ENCODE results near the gene BNC2. TPM values are rescaled to one million over a fixed set of nuclear protein-coding genes. Genes with fewer than 3 reads are reported as not detected.

Gene BNC2
- total RNA-seq, 1 experiment from 2014 or later: 43.6 TPM

- Histone ChIP-seq H2BK120ac (ENCODE audit: low read depth, low read length, poor library complexity, severe bottlenecking) (no peak overlapping the region), H3K4me1 (ENCODE audit: insufficient read depth, low read length) (no peaks in the 10 kb centered on the region), H2AK5ac (ENCODE audit: insufficient read length, low read length) (no peak overlapping the region), H2BK20ac (ENCODE audit: low read depth, low read length, poor library complexity, severe bottlenecking) (no peak overlapping the region), H3T11ph (ENCODE audit: low read length) (no peak overlapping the region), H4K20me1 (ENCODE audit: control insufficient read depth, insufficient read depth, insufficient read length) (no peaks in the 10 kb centered on the region), H3K79me2 (ENCODE audit: insufficient read depth, low read length) (no peaks in the 10 kb centered on the region), H3K27ac (ENCODE audit: insufficient read length, low read depth, low read length) (no peak overlapping the region), H3K14ac (ENCODE audit: insufficient read depth, low read length) (no peak overlapping the region), H3K56ac (ENCODE audit: insufficient read length, low read depth, low read length) (no peak overlapping the region), H3K79me1 (ENCODE audit: insufficient read depth, low read depth, low read length, poor library complexity, severe bottlenecking) (no peaks in the 10 kb centered on the region), H3K27me3 (ENCODE audit: insufficient read depth, low read length) (no peaks in the 10 kb centered on the region), H4K91ac (ENCODE audit: insufficient read length, low read depth, low read length) (no peak overlapping the region), H2BK5ac (ENCODE audit: insufficient read length, low read length) (no peak overlapping the region), H2BK12ac (ENCODE audit: insufficient read length, low read depth, low read length) (no peak overlapping the region), H3K23me2 (ENCODE audit: insufficient read length, low read depth, low read length, poor library complexity, severe bottlenecking) (no peaks in the 10 kb centered on the region), H3K4ac (ENCODE audit: low read depth, low read length) (no peak overlapping the region), H3K23ac (ENCODE audit: insufficient read length, low read depth, low read length) (no peak overlapping the region), H3K18ac (ENCODE audit: insufficient read length, low read depth, low read length) (no peak overlapping the region), H4K5ac (ENCODE audit: insufficient read length, low read depth, low read length) (no peak overlapping the region), H3K4me2 (ENCODE audit: insufficient read depth, insufficient read length, low read length) (no peak overlapping the region), H2AFZ (ENCODE audit: low read length) (no peak overlapping the region), H3K9me3 (ENCODE audit: control insufficient read depth, low read depth, low read length) (no peaks in the 10 kb centered on the region), H2BK15ac (ENCODE audit: low read depth, low read length) (no peak overlapping the region), H4K8ac (replicated peaks; ENCODE audit: insufficient read length, low read depth, low read length) (no peak overlapping the region), H3K9ac (ENCODE audit: extremely low read depth, insufficient read length, low read length) (no peak overlapping the region)
- Mint-ChIP-seq H3K36me3 (ENCODE audit: insufficient read depth in 1 of 3, low read depth in 3 of 3) (no peaks in the 10 kb centered on the region), H3K9me3 (no peaks in the 10 kb centered on the region), H3K4me3 (no peak overlapping the region), H3K4me1 (peaks cover 19 to 27% of the 10 kb centered on the region in 2 experiments), H3K27me3 (ENCODE audit: low read depth) (no peaks in the 10 kb centered on the region), H3K27ac (no peak overlapping the region)
- DNase-seq: no peak
- WGBS (ENCODE audit: extremely low coverage, insufficient read length, low lambda C conversion rate): no CpG with 5 or more reads among the region's 2 CpGs
- TF ChIP-seq, protein P1, sequence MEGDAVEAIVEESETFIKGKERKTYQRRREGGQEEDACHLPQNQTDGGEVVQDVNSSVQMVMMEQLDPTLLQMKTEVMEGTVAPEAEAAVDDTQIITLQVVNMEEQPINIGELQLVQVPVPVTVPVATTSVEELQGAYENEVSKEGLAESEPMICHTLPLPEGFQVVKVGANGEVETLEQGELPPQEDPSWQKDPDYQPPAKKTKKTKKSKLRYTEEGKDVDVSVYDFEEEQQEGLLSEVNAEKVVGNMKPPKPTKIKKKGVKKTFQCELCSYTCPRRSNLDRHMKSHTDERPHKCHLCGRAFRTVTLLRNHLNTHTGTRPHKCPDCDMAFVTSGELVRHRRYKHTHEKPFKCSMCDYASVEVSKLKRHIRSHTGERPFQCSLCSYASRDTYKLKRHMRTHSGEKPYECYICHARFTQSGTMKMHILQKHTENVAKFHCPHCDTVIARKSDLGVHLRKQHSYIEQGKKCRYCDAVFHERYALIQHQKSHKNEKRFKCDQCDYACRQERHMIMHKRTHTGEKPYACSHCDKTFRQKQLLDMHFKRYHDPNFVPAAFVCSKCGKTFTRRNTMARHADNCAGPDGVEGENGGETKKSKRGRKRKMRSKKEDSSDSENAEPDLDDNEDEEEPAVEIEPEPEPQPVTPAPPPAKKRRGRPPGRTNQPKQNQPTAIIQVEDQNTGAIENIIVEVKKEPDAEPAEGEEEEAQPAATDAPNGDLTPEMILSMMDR (conservative IDR thresholded peaks at IDR 0.05): no peak
Measured at GRCh38 chr9:16501141-16501540, 369.3 kb downstream of the BNC2 start.

Data from H9 (cell line).